Stimulated activated CD4-positive, alpha-beta T cell treated with anti-CD3 and anti-CD28 coated beads, Interleukin-4, amount 100 ng/mL, for 1 hour (primary cell): ENCODE measurements around the gene ZNF264.
"Not testable (repeated sequence)": the region's sequence is repeated elsewhere in the genome, so short reads cannot be mapped to it uniquely, and the experiment has no call there.

ENCODE experiments used
- DNase-seq: peaks from one replicate; pipeline ENCODE4 v3.0.0-alpha.2; 2020

Gene ZNF264

GRCh38 chr19:57245959-57246358 is 54.7 kb downstream of the ZNF264 start:
- DNase-seq = no peak

GRCh38 chr19:57248646-57249045 is 57.3 kb downstream of the ZNF264 start:
- DNase-seq = no peak

GRCh38 chr19:57249329-57249728 is 58.0 kb downstream of the ZNF264 start:
- DNase-seq = no peak

- DNase-seq = not testable (repeated sequence)
Observed at GRCh38 chr19:57253767-57254166, 62.5 kb downstream of the ZNF264 start.

- no peak for DNase-seq
Observed at GRCh38 chr19:57262044-57262443, 70.7 kb downstream of the ZNF264 start.

- DNase-seq = no peak
Observed at GRCh38 chr19:57263244-57263741, 72.0 kb downstream of the ZNF264 start.

- DNase-seq = no peak
Observed at GRCh38 chr19:57267291-57267690, 76.0 kb downstream of the ZNF264 start.

GRCh38 chr19:57269515-57270250 is 78.4 kb downstream of the ZNF264 start:
- no peak for DNase-seq

GRCh38 chr19:57271280-57271679 is 80.0 kb downstream of the ZNF264 start:
- no peak for DNase-seq
